ENCODE results near the gene SLC25A39. TPM values are rescaled to one million over a fixed set of nuclear protein-coding genes. Genes with fewer than 3 reads are reported as not detected.

Gene SLC25A39
- total and polyA plus RNA-seq, 2 of the 13 experiments (the other 11 are each of a cell fraction or from before 2014, with no cell fraction given) = 144 to 151 TPM

DNA sequence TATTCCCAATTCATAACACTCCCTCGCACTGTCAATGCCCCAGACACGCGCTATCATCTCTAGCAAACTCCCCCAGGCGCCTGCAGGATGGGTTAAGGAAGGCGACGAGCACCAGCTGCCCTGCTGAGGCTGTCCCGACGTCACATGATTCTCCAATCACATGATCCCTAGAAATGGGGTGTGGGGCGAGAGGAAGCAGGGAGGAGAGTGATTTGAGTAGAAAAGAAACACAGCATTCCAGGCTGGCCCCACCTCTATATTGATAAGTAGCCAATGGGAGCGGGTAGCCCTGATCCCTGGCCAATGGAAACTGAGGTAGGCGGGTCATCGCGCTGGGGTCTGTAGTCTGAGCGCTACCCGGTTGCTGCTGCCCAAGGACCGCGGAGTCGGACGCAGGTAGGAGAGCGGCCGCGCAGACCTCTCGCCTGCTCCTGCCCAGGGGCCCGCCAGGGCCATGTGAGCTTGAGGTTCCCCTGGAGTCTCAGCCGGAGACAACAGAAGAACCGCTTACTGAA lies 20.4 kb upstream of the SLC25A39 start, which contains the start of gene GRN (continued):
- TF ChIP-seq KDM5A (IDR thresholded peaks at IDR 0.05; ENCODE audit: borderline replicate concordance, low read length) = peak; percentile 97
- no peak; the same call in none of the 2 replicates for TF ChIP-seq ZNF263 (CRISPR knock-in tag; IDR thresholded peaks at IDR 0.05)
- no peak for TF ChIP-seq RBAK (CRISPR knock-in tag; IDR thresholded peaks at IDR 0.05)
- TF ChIP-seq, protein P1, sequence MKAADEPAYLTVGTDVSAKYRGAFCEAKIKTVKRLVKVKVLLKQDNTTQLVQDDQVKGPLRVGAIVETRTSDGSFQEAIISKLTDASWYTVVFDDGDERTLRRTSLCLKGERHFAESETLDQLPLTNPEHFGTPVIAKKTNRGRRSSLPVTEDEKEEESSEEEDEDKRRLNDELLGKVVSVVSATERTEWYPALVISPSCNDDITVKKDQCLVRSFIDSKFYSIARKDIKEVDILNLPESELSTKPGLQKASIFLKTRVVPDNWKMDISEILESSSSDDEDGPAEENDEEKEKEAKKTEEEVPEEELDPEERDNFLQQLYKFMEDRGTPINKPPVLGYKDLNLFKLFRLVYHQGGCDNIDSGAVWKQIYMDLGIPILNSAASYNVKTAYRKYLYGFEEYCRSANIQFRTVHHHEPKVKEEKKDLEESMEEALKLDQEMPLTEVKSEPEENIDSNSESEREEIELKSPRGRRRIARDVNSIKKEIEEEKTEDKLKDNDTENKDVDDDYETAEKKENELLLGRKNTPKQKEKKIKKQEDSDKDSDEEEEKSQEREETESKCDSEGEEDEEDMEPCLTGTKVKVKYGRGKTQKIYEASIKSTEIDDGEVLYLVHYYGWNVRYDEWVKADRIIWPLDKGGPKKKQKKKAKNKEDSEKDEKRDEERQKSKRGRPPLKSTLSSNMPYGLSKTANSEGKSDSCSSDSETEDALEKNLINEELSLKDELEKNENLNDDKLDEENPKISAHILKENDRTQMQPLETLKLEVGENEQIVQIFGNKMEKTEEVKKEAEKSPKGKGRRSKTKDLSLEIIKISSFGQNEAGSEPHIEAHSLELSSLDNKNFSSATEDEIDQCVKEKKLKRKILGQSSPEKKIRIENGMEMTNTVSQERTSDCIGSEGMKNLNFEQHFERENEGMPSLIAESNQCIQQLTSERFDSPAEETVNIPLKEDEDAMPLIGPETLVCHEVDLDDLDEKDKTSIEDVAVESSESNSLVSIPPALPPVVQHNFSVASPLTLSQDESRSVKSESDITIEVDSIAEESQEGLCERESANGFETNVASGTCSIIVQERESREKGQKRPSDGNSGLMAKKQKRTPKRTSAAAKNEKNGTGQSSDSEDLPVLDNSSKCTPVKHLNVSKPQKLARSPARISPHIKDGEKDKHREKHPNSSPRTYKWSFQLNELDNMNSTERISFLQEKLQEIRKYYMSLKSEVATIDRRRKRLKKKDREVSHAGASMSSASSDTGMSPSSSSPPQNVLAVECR (CRISPR knock-in tag; IDR thresholded peaks at IDR 0.05; ENCODE audit: borderline replicate concordance) = peak; percentile 92; the same call in 1 of the 2 replicates
- TF ChIP-seq MIER3 (CRISPR knock-in tag; IDR thresholded peaks at IDR 0.05; ENCODE audit: borderline replicate concordance) = peak; percentile 80; the same call in 1 of the 2 replicates
- no peak for TF ChIP-seq MED13 (CRISPR knock-in tag; IDR thresholded peaks at IDR 0.05)
- no peak for TF ChIP-seq NFE2L2 (IDR thresholded peaks at IDR 0.05; ENCODE audit: low read length)
- peak; percentile 86 for TF ChIP-seq ZNF124 (CRISPR knock-in tag; IDR thresholded peaks at IDR 0.05)
- no peak; the same call in 1 of the 2 replicates for TF ChIP-seq MEF2D (CRISPR knock-in tag; IDR thresholded peaks at IDR 0.05)
- no peak for TF ChIP-seq TBP (CRISPR knock-in tag; IDR thresholded peaks at IDR 0.05)
- TF ChIP-seq ZNF572 (CRISPR knock-in tag; IDR thresholded peaks at IDR 0.05) = no peak
- TF ChIP-seq MTA3 (CRISPR knock-in tag; IDR thresholded peaks at IDR 0.05) = no peak
- 0 out of 2 replicates have a peak, but pooled peaks have one; percentile 81 for TF ChIP-seq ZNF136 (CRISPR knock-in tag; IDR thresholded peaks at IDR 0.05; ENCODE audit: low read depth)
- peak; percentile 80 for TF ChIP-seq ELF1 (CRISPR knock-in tag; IDR thresholded peaks at IDR 0.05)
- TF ChIP-seq ZFX (CRISPR knock-in tag; IDR thresholded peaks at IDR 0.05; ENCODE audit: low read depth) = peak; percentile 63; the same call in 1 of the 2 replicates
- TF ChIP-seq, protein P2, sequence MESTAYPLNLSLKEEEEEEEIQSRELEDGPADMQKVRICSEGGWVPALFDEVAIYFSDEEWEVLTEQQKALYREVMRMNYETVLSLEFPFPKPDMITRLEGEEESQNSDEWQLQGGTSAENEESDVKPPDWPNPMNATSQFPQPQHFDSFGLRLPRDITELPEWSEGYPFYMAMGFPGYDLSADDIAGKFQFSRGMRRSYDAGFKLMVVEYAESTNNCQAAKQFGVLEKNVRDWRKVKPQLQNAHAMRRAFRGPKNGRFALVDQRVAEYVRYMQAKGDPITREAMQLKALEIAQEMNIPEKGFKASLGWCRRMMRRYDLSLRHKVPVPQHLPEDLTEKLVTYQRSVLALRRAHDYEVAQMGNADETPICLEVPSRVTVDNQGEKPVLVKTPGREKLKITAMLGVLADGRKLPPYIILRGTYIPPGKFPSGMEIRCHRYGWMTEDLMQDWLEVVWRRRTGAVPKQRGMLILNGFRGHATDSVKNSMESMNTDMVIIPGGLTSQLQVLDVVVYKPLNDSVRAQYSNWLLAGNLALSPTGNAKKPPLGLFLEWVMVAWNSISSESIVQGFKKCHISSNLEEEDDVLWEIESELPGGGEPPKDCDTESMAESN (CRISPR knock-in tag; conservative IDR thresholded peaks at IDR 0.05) = 0 out of 2 replicates have a peak, but pooled peaks have one; percentile 24
- TF ChIP-seq ZNF430 (CRISPR knock-in tag; IDR thresholded peaks at IDR 0.05) = no peak
- TF ChIP-seq, protein P3, sequence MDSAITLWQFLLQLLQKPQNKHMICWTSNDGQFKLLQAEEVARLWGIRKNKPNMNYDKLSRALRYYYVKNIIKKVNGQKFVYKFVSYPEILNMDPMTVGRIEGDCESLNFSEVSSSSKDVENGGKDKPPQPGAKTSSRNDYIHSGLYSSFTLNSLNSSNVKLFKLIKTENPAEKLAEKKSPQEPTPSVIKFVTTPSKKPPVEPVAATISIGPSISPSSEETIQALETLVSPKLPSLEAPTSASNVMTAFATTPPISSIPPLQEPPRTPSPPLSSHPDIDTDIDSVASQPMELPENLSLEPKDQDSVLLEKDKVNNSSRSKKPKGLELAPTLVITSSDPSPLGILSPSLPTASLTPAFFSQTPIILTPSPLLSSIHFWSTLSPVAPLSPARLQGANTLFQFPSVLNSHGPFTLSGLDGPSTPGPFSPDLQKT (CRISPR knock-in tag; IDR thresholded peaks at IDR 0.05; ENCODE audit: borderline replicate concordance) = no peak
- TF ChIP-seq MTF1 (CRISPR knock-in tag; IDR thresholded peaks at IDR 0.05) = no peak
- TF ChIP-seq SRF (IDR thresholded peaks at IDR 0.05; ENCODE audit: low read depth, low read length) = no peak
- peak; percentile 66; the same call in 1 of the 2 replicates for TF ChIP-seq ZBTB7A (CRISPR knock-in tag; IDR thresholded peaks at IDR 0.05)
- no peak for TF ChIP-seq ZNF660 (CRISPR knock-in tag; IDR thresholded peaks at IDR 0.05; ENCODE audit: borderline replicate concordance, low read depth)
- no peak for TF ChIP-seq ZFP82 (CRISPR knock-in tag; IDR thresholded peaks at IDR 0.05; ENCODE audit: borderline replicate concordance)
- TF ChIP-seq ZFP36L2 (CRISPR knock-in tag; IDR thresholded peaks at IDR 0.05) = peak; percentile 57; the same call in 1 of the 2 replicates
- TF ChIP-seq ZNF747 (CRISPR knock-in tag; IDR thresholded peaks at IDR 0.05; ENCODE audit: borderline replicate concordance) = peak; percentile 17; the same call in 1 of the 2 replicates
